Endodermal cell (in vitro differentiated cells): ENCODE data around the gene ADCY3. TPM values are rescaled to one million over a fixed set of nuclear protein-coding genes. Genes with fewer than 3 reads are reported as not detected.

ENCODE experiments used
- DNase-seq: peaks from one replicate; pipeline ENCODE4 v3.0.0-alpha.2; 2017
- H3K27ac ChIP-seq: 2 replicates; pipeline ENCODE4 v1.5.1; 2013; ENCODE audit warnings: mild to moderate bottlenecking, low read depth, low read length, moderate library complexity
- H3K27me3 ChIP-seq: 2 replicates; pipeline ENCODE4 v1.6.1; 2013; ENCODE audit warnings: mild to moderate bottlenecking, low read length, moderate library complexity; ENCODE audit not compliant: insufficient read depth, control insufficient read depth, poor library complexity, severe bottlenecking
- H3K36me3 ChIP-seq: 2 replicates; pipeline ENCODE4 v1.7.0; 2013; ENCODE audit warnings: mild to moderate bottlenecking, low read length, moderate library complexity; ENCODE audit not compliant: control insufficient read depth, insufficient read depth
- H3K4me1 ChIP-seq: one replicate; pipeline ENCODE4 v1.7.0; 2013; ENCODE audit warnings: low read length; ENCODE audit not compliant: control insufficient read depth, insufficient read depth
- H3K4me3 ChIP-seq: 2 replicates; pipeline ENCODE4 v1.5.1; 2013; ENCODE audit warnings: mild to moderate bottlenecking, low read length, moderate library complexity
- H3K9ac ChIP-seq: 2 replicates; pipeline ENCODE4 v1.6.1; 2013; ENCODE audit warnings: mild to moderate bottlenecking, low read length, moderate library complexity; ENCODE audit not compliant: poor library complexity, severe bottlenecking; ENCODE audit errors: extremely low read depth
- H3K9me3 ChIP-seq: 2 replicates; pipeline ENCODE4 v1.6.1; 2013; ENCODE audit warnings: mild to moderate bottlenecking, low read length, moderate library complexity; ENCODE audit not compliant: control insufficient read depth
- H3K27ac Mint-ChIP-seq: 2 replicates; pipeline ENCODE4 v1.8.0; 2020; ENCODE audit warnings: mixed read lengths
- H3K27me3 Mint-ChIP-seq: 2 replicates; pipeline ENCODE4 v1.8.0; 2021; ENCODE audit warnings: mild to moderate bottlenecking, mixed read lengths; ENCODE audit not compliant: insufficient read depth
- H3K36me3 Mint-ChIP-seq: 2 replicates; pipeline ENCODE4 v1.8.0; 2020; ENCODE audit warnings: low read depth, mixed read lengths
- H3K4me1 Mint-ChIP-seq: 2 replicates; pipeline ENCODE4 v1.8.0; 2020; ENCODE audit warnings: mixed read lengths
- H3K4me3 Mint-ChIP-seq: 2 replicates; pipeline ENCODE4 v1.8.0; 2020; ENCODE audit warnings: mild to moderate bottlenecking, moderate library complexity, mixed read lengths
- H3K9me3 Mint-ChIP-seq: 2 replicates; pipeline ENCODE4 v1.8.0; 2020; ENCODE audit warnings: mild to moderate bottlenecking, mixed read lengths
- CTCF ChIP-seq: fragments of 200-600 bp; sonication (generic); conservative IDR thresholded peaks from 2 replicates; pipeline ENCODE4 v1.5.0; 2021; ENCODE audit warnings: antibody characterized with exemption, mild to moderate bottlenecking
- WGBS, 2 experiments: methylation state at CpG; one replicate each; pipeline versions ENCODE4 v1.1.5 to v1.1.7; 2013; ENCODE audit warnings: missing lambda C conversion rate in 2 of 2, mixed read lengths in 1 of 2; ENCODE audit not compliant: insufficient coverage in 1 of 2, insufficient read length in 1 of 2; 5-methylcytosine and 5-hydroxymethylcytosine counted together
- total RNA-seq, 2 donors: library from RNA; stranded (reverse); fragmentation: NEBNext Ultra II Directional in 1 of 2; extraction: Animal tissue kit (Norgen Biotek cat#: 25700) in 1 of 2; gene quantifications; 2 replicates in 1 of 2; 3 replicates in 1 of 2; pipeline ENCODE4 v1.2.1, GENCODE V29; 2021

The ADCY3 gene
- total RNA-seq, 2 donors from 2014 or later: 29.8 to 41.2 TPM

DNA sequence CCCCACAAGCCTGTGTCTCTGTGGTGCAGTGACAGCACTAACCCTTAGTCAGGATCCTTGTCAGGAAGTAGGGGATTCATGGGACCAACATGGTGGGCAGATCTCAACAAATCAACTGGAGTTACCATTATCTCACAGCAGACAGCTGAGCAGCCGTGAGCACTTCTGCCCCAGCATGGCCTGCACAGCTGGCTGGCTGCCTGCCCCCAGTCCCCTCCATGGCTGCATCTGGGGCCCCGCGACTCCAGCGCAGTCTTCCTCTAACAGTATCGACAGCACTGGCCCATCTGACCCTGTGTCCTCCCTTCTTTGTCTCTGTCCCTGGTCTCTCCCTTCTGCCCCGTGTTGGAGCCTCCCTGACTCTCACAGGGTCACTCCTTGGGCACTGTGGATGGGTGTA, 4.7 kb upstream of the ADCY3 start:
- H3K4me1 Mint-ChIP-seq: peaks cover 11% of the 10 kb centered on the region
- Histone ChIP-seq H3K27me3 (peaks cover 7% of the 10 kb centered on the region), H3K9ac (no peak overlapping the region), H3K4me3 (no peak overlapping the region), H3K4me1 (no peaks in the 10 kb centered on the region), H3K27ac (no peak overlapping the region), H3K9me3 (no peaks in the 10 kb centered on the region), H3K36me3 (no peaks in the 10 kb centered on the region)
- no peak for TF ChIP-seq CTCF
- WGBS, 2 experiments: 88 to 93% methylated on average over 5 to 6 of the region's 6 CpGs
- H3K27me3 Mint-ChIP-seq: peaks cover 7% of the 10 kb centered on the region
- H3K27ac Mint-ChIP-seq: no peak overlapping the region
- no peaks in the 10 kb centered on the region for H3K9me3 Mint-ChIP-seq
- no peak overlapping the region for H3K4me3 Mint-ChIP-seq
- DNase-seq: no peak
- no peaks in the 10 kb centered on the region for H3K36me3 Mint-ChIP-seq

- H3K27ac ChIP-seq: no peak overlapping the region
- no peak overlapping the region for H3K27ac Mint-ChIP-seq
- no peaks in the 10 kb centered on the region for H3K4me1 ChIP-seq
- no peaks in the 10 kb centered on the region for H3K36me3 Mint-ChIP-seq
- TF ChIP-seq CTCF: no peak
- H3K9me3 Mint-ChIP-seq: no peaks in the 10 kb centered on the region
- DNase-seq: no peak
- H3K9ac ChIP-seq: no peak overlapping the region
- no peaks in the 10 kb centered on the region for H3K9me3 ChIP-seq
- WGBS, 2 experiments: 89% methylated on average over 5 of the region's 5 CpGs; no CpG with 5 or more reads in 1 of the 2 experiments
- H3K27me3 Mint-ChIP-seq: peaks cover 8% of the 10 kb centered on the region
- no peaks in the 10 kb centered on the region for H3K36me3 ChIP-seq
- H3K4me1 Mint-ChIP-seq: peaks cover 12% of the 10 kb centered on the region
- peaks cover 9% of the 10 kb centered on the region for H3K27me3 ChIP-seq
- H3K4me3 Mint-ChIP-seq: no peak overlapping the region
- H3K4me3 ChIP-seq: no peak overlapping the region
Observed at GRCh38 chr2:24924266-24924665, 4.2 kb upstream of the ADCY3 start.

DNA sequence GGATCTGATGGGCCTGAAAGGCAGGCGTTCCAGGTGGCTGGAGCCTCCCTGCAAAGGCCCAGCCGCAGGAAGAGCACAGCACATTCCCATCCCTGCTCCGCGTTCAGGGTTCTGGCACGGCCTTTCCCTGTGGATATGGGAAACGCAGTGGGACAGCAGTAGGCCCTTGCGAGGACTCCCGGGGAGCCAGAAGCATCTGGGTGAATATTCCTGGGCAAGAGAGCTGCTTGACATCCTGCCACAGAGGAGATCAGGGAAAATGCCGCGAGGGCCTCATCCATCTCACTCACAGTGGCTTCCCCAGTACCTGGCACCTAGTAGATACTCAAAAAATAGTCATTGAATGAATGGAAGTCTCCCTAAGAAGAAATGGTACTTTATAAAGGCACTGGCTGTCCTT, 3.1 kb upstream of the ADCY3 start:
- Histone ChIP-seq H3K4me3 (no peak overlapping the region), H3K36me3 (no peaks in the 10 kb centered on the region), H3K27ac (no peak overlapping the region), H3K4me1 (no peaks in the 10 kb centered on the region), H3K9me3 (no peaks in the 10 kb centered on the region), H3K9ac (no peak overlapping the region), H3K27me3 (peaks cover 21% of the 10 kb centered on the region)
- Mint-ChIP-seq H3K36me3 (no peaks in the 10 kb centered on the region), H3K27ac (no peak overlapping the region), H3K4me3 (no peak overlapping the region), H3K4me1 (peaks cover 18% of the 10 kb centered on the region), H3K9me3 (no peaks in the 10 kb centered on the region), H3K27me3 (peaks cover 17% of the 10 kb centered on the region)
- DNase-seq: no peak
- WGBS, 2 experiments: 91 to 97% methylated on average over 9 to 10 of the region's 10 CpGs
- TF ChIP-seq CTCF: no peak
